Measurements from ENCODE around the gene AOC2.
"Not testable (repeated sequence)": the region's sequence is repeated elsewhere in the genome, so short reads cannot be mapped to it uniquely, and the experiment has no call there.

Gene AOC2

GRCh38 chr17:42881706-42882105, 37.3 kb downstream of the AOC2 start:
- DNase-seq (ENCODE audit: low spot score): not testable (repeated sequence)

- DNase-seq (ENCODE audit: low spot score): no peak
Observed at GRCh38 chr17:42882166-42882565, 37.8 kb downstream of the AOC2 start.

- DNase-seq (ENCODE audit: low spot score): no peak
Observed at GRCh38 chr17:42883802-42884558, 39.6 kb downstream of the AOC2 start.

DNA sequence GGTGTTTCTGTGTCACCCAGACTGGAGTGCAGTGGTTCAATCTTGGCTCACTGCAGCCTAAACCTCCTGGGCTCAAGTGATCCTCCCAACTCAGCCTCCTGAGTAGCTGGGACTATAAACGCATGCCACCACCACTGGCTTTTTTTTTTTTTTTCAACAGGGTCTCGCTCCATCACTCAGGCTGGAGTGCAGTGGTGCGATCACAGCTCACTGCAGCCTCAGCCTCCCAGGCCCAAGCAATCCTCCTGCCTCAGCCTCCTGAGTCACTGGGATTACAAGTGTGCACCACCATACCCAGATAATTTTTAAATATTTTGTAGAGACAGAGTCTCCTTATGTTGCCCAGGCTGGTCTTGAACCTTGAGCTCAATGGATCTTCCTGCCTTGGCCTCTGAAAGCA, 41.4 kb downstream of the AOC2 start:
- DNase-seq (ENCODE audit: low spot score): not testable (repeated sequence)

- DNase-seq (ENCODE audit: low spot score): no peak
Observed at GRCh38 chr17:42886283-42887176, 42.1 kb downstream of the AOC2 start.

- DNase-seq (ENCODE audit: low spot score): no peak
Observed at GRCh38 chr17:42889809-42890208, 45.4 kb downstream of the AOC2 start.

DNA sequence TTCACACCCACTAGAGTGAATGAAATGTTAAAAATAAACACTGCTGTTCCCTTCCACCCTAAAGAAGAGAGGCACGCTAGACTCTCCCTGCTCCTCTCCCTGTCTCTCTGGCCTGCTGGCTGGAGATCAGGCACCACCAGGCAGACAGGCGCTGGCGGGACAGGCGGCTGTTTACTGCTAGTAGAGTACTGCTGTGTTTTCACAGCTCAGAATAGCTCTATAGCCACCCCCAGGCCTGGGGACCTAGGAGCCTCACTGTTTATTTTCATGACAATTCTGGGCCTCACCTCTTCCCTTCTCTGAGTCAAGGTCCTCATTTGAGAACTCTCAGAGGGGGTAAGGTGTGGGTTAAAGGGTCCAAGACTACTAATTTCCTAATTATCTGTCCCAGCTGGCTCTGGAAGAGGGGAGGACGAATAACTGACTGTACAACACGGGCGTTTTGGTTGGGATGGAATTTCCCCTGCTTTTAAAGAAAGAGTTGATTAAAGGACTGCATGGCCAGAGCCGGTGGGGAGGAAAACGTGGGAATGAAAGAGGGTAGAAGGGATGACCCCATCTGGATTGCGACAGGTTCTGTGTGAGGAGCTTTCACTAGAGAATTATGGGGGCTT, 47.3 kb downstream of the AOC2 start:
- DNase-seq (ENCODE audit: low spot score): no peak

DNA sequence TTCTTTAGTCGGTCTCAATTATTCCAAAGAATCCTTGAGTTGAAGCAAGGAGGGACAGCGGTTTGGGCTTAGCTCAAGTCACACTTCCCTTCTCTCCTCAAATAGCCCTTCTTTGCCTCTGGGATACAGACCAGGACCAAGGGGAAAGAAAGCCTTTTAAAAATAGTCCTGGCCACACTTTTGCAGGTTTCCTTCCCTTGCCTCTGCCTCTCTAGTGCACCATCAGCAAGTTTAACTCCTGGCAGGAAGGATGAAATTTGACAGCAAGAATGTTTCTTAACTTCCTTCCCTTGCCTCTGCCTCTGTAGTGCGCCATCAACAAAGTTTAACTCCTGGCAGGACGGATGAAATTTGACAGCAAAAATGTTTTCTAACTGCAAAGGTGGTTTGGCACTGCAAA, 49.0 kb downstream of the AOC2 start:
- no peak for DNase-seq (ENCODE audit: low spot score)

DNA sequence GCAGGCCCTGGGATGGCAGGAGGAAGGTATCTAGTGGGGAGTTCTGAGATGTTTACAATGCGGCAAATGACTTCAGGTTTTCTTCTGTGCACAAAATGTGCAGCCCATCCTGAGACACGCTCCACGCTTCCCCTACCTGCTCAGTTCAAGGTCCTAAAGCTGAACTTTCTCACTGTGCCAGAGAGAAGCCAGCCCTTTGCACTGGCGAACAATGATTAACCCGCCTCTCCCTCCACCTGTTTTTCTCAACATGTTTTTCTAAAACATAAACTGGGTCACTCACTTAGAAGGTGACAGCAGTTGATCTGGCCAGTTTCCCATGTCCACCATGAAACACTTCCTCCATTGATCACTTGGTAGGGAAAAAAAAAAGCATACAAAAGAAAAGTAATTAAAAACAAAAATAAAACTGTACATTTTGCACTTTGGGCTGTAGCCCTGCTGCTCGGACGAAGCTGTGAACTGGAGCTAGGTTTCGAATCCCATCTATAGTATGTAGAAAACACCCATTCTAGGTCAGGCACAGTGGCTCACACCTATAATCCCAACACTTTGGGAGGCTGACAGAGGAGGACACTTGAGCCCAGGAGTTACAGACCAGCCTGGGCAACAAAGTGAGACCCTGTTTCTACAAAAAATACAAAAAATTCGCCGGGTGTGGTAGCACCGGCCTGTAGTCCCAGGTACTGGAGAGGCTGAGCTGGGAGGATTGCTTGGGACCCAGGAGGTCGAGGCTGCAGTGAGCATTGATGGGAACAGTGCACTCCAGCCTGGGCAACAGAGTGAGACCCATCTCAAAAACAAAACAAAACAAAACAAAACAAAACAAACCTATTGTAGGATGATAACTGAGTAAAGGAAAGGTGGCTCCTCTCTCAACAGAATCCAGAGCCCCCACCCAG, 50.2 kb downstream of the AOC2 start:
- DNase-seq (ENCODE audit: low spot score): no peak

DNA sequence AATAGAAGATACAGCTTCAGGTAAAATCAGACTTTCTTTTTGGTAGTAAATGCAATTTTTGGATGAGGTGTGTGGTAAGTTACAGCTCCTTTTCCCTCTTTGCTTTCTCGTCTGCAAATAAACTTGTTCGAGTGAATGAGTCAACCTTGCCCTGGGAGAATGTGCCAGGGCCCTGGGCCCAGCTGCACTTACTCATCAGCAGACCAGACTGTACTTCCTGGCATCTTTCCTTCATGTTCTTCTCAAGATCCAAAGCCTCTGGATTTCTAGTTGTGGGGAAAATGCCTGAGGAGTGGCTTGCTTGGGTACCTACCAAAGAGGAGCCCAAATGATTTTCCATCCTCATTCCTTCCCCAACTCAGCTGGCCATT, 50.8 kb downstream of the AOC2 start:
- DNase-seq (ENCODE audit: low spot score): no peak

GRCh38 chr17:42898147-42898811, 53.9 kb downstream of the AOC2 start:
- DNase-seq (ENCODE audit: low spot score): no peak

GRCh38 chr17:42899981-42900380, 55.6 kb downstream of the AOC2 start:
- DNase-seq (ENCODE audit: low spot score): not testable (repeated sequence)
